ENCODE results near the gene HSFX3.
A peak's percentile ranks its signal among the peaks of the same experiment; 100 is the strongest.
"Not testable (repeated sequence)": the region's sequence is repeated elsewhere in the genome, so short reads cannot be mapped to it uniquely, and the experiment has no call there.

HSFX3 gene

DNA sequence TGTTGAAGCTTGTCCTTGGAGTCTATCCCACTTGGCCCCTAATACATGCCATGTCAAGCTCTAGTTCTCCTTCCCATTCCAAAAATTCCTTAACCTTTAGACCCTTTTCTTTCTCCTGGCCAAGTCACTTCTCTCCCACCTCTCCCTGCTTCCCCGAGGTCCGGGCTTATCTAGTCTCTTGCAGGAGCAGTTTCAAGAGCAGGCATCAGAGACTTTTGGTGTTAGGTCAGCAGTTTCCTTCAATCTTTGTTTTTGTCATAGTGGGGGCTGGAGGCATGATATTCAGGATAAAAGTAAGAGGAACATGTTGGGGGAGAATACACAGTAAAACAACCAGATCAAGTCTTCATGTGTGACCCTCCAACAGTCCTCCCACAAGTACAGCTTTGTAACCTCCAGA lies 33.1 kb downstream of the HSFX3 start:
- DNase-seq = no peak

DNA sequence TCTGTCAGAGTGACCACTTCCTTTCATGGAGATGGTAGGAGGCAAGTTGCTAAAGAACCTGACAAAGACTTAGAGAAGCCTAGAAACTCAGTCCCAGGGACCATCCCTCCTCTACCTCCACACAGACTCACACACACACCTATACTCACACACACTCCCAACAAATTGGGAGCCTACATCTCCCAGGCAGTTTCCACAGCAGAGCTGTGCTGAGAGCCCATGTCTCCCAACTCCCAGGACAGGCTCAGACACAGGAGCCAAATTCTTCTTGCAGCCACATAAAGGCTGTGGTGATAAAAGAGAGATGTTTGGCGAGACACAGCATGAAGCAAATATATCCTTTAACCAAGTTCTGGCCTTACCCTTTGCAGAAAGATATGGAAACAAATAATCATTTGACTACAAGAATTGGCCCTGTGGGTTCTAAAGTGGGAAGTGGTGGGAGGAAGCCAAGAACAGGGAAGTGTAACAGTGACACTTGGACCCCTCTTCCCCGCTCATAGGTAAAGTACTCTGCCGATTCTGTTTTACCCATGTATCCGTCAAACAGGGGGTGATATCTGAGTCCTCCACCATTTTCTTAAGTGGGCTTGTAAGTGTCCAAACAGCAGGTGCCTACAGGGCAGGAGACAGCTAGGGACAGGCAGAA lies 33.6 kb downstream of the HSFX3 start:
- DNase-seq = no peak

DNA sequence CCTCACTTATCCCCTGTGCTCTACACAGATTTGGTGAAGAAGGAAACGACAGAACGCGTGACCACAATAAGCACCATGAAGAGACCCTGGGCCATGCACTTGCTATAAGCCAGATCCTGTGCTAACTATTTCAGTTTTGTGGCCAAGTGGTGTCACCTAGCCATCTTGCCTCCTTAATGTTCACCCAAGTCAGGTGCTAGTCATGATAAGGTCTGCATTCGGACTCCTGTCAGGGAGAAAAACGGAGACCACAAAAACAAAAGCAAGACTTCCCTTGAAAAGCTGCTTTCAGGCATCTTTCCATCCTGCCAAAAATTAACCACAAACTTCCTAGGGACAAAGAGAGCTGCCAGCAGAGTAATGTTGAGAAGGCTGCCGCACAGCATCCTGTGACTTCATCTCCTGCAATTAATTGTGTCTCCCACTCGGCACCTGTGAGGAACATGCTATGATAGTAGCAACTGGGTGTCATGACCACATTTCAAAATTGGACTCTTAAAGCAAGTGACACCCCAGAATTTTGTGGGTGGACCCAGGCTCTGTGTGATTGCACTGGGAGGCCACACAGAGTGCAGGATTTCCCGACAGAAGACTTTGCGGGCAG lies 35.8 kb downstream of the HSFX3 start:
- DNase-seq = peak; percentile 54

DNA sequence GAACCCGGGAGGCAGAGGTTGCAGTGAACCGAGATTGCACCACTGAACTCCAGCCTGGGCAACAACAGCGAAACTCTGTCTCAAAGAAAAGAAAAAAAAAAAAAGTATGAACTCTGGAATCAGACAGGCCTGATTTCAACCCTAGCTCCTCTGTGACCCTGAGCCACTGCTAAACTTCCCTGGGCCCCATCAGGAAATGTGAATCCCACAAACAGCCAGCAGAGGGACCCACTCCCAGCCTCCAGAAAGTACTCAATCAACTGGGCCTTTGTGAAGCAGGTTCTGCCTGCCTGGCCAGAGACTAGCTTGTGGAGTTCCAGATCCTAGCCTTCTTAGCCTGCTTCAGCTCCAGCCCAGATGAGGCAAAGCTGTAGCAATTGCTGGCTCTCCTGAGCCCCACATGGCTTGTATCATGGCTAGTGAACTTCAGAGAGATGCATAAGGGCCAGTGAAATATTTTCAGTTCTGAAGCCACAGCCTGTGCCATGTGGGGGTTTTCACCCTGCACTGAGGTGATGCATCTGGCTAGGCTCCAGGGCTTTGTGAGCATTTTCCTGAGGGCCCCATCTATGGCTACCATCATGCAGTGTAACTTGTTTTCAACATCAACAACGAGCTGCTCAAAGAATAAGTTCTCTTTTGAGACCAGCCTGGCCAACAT lies 37.4 kb downstream of the HSFX3 start:
- DNase-seq = peak; percentile 77

DNA sequence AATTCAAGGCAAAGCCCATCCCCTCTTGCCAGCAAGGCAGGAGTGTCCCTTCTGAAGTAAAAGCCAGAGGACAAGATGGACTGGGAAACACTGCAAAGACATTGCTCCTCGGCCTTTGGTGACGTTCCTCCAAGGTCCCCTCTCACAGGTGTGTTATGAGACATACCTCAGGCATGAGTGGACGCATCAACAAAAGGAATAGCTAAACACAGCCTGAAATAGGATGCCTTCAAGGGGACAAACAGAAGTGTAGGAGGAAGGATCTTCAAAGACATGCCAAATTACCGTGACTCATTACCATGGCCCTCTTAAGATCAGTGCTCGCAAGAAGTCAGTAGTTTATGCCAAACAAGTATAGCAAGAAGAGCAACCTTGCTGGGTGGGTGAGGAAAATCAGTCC lies 38.6 kb downstream of the HSFX3 start:
- no peak for DNase-seq

DNA sequence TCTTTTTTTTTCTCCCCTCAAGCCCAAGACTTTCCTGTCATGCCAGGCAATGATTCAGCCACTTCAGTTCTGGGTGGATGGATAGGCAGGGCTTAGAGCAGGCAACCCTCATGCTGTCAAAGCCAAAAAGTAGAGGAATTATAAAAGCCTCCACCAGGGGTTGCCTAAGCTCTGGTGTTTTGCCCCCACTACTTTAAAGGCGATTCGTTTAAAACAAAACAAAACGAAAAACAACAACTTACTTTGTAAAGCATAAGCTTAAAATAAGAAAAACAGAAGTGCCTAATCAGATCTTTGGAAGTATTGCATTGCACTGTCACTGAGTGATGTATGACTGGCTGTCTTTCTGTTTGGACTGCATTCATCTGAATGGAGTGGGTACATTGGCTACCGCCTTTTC lies 39.3 kb downstream of the HSFX3 start:
- peak; percentile 64 for DNase-seq

DNA sequence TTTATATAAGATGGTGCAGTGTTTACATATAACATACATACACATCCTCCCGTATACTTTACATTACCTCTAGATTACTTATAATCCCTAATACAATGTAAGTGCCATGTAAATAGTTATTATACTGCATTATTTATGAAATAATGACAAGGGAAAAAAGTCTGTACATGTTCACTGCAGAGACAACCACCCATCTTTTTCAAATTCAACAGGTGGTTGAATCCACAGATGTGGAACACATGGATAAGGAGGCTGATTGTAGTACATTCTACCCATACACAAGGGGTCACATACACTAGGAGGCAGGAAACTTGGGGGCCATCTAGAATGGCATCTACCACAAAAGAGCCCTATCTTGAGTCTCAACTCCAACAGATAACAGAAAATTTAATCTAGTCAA lies 41.3 kb downstream of the HSFX3 start:
- no peak for DNase-seq

DNA sequence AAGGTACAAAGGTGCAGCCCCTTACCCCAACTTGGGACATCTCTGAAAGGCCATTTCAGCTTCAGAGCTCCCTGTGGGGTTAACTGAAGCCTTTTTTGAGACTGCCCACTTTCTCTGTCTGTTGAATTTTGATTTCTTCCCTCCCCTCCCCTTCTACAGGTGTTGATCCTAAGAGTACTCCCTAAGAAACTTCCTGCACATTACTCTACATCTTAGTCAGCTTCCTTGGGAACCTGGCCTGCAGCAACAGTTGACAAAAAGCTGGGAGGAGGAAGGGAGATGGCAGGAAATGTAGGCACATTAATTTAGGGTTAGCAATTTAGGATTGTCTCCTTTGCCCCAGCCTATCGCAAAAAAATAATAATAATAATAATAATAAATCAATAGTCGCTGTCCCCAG lies 43.4 kb downstream of the HSFX3 start:
- DNase-seq = no peak

DNA sequence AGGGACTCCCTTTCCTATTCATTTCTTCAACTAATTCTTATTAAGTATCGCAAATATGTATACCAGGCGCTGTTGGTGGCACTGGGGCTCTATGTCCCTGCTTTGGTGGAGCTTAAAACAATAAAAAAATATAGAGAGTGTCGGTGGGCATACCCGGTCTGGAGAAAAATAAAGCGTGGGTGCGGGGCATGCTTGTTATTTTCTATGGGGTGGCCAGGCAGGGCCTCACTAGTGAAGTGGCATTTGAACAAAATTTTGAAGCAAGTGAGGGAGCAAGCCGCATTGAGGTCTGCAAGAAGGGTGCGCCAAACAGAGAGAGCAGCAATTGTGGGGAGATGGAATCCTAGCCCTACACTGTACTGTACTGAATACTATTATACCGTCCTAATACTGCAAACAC lies 44.1 kb downstream of the HSFX3 start:
- DNase-seq = no peak

DNA sequence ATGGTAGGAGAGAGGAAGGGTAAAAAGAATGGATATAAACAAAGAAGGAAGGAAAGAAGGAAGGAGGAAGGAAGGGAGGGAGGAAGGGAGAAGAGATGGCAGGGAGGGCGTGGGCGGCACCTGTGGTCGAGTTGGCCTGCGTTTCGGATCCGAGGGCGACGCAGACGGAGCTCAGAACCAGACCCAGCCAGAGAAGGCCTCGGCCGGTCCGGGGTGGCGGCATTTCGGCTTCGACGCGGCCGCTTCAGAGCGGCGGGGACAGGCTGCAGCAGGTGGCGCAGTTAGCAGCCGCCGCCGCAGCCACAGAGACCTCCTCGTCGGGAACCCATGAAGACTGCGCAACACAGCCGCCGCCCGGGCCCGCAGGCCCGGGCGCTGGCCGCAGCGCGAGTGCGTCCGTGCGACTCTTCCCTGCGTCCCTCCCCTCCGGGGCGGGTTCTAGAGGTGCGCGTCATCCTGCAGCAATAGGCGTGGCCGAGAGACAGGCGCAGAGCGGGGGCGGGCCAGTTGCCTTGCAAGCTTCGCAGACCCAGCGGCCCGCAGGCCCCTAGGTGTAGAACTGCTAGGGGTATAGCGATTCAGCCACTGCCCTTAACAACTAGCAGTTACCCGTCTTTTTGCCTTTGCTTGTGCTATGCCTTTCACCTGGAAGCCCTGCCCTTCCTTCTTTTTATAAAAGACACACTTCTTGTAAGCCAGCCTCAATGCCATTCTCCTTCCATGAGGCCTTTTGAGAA lies 44.6 kb downstream of the HSFX3 start, which contains the start of gene IDS:
TSS of gene IDS (minus strand) at position 392 of the 737 bp plus-strand sequence. CDS start at position 223, 169 bp downstream.
- DNase-seq = peak; percentile 91

DNA sequence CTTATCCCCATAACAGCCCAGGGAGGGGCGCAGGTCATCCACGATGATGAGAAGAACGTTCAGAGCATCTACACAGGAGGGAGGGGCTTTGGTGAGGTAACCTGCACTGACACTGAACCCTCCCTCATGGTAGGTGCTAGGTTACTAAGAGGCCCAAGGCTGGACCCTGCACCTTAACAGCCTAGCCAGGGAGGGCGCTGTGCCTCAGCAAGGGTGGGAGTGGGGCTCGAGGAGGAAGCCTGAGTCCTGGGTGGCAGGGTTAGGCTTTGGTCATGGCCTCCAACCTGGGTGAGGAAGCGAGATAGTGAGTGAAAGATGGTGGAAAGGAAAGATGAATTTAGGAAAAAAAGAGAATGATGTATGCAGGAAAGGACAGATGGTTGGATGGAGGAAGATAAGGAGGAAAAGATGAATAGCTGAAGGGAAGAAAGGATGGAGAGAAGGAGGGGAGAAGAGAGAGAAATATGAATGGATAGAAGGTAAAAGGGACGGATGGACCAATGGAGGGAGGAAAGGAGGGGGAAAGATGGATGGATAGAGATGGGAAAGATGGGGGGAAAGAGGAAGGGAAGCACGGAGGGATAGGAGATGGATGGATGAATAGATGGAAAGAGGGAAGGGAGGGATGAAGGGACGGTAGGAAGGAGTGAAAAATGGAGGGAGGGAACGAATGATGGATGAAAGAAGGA lies 45.4 kb downstream of the HSFX3 start:
- peak; percentile 56 for DNase-seq

DNA sequence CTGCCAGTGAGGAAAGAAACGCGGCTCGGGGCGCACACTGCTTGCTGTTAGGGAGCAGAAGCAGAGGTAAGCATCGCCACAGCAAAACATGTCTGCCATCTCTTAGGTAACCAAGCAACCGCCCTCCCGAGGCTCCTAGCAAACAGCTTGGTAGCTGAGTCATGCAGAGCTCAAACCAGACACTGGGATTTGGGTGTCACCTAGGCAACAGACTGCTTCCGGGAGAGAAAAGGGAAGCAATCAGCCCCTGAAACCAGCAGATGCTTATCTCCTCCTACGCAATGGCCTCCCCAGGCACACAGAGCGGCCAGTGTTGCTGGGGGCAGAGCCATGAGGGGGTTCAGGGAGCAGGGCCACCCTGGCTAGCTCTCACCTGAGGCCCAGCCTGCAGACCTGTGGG lies 46.3 kb downstream of the HSFX3 start:
- peak; percentile 54 for DNase-seq

DNA sequence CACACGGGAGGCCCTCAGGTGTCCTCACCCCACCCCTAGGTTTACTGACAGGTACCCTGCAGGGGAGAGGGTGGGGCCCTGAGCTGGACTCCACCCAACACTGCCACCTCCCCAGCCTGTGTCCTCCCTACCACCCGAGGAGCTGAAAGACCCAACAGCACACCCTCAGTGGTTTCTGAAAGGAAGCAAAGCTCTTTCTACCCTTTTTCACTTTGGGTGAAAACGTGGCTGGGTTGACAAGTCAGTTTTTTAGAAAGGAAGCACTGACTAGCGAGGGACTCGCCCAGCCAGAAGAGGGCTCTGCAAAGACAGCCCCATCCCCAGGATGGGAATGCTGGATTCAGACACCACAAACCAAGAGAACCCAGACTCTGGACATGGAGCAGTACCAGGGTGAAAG lies 46.8 kb downstream of the HSFX3 start:
- not testable (repeated sequence) for DNase-seq

DNA sequence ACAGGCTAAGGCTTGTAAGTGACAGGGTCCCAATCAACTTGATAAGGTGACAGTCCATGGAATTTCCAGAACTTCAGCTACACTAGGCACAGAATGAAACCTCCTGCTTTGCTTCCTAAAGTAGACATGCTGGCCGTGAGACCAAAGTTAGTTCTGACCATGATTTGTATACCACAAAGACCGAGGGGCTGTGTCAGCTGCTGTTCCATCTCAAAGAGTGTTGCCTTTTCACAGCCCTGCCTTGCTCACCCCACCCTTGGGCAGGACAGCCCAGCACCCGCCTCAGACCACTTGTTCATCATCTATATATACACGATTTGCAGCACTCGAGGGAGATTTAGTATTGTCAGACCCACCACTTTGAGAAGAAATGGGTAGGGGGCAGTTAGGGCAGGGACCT lies 50.0 kb downstream of the HSFX3 start:
- no peak for DNase-seq

DNA sequence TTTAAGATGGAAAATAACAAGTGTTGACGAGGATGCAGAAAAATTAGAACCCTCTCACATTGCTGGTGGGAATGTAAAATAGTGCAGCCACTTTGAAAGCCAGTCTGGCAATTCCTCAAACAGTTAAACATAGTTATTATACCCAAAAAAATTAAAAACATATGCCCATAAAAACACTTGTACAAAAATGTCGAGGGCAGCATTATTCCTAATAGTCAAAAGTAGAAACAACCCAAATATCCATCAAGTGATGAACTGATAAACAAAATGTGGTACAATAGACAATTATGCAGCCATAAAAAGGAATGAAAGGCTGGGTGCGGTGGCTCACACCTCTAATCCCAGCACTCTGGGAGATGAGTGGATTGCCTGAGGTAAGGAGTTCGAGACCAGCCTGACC lies 51.0 kb downstream of the HSFX3 start:
- no peak for DNase-seq
